ENCODE measurements around the gene RAB11FIP4.
"Not testable (repeated sequence)": the region's sequence is repeated elsewhere in the genome, so short reads cannot be mapped to it uniquely, and the experiment has no call there.

The RAB11FIP4 gene

GRCh38 chr17:31434727-31435050, 43.2 kb downstream of the RAB11FIP4 start:
- no peak for DNase-seq

- no peak for DNase-seq
These were observed 44.1 kb downstream of the RAB11FIP4 start for GRCh38 chr17:31435581-31435980.

GRCh38 chr17:31437720-31438400, 46.4 kb downstream of the RAB11FIP4 start:
- no peak for DNase-seq

GRCh38 chr17:31439716-31440115, 48.2 kb downstream of the RAB11FIP4 start:
- DNase-seq, result no peak

GRCh38 chr17:31442276-31442675, 50.8 kb downstream of the RAB11FIP4 start:
- no peak for DNase-seq

- not testable (repeated sequence) for DNase-seq
These were observed 51.4 kb downstream of the RAB11FIP4 start for GRCh38 chr17:31442856-31443255.

- DNase-seq, result no peak
These were observed 51.9 kb downstream of the RAB11FIP4 start for GRCh38 chr17:31443386-31443785.

GRCh38 chr17:31444026-31444425, 52.6 kb downstream of the RAB11FIP4 start:
- DNase-seq, result no peak

- no peak for DNase-seq
These were observed 54.9 kb downstream of the RAB11FIP4 start for GRCh38 chr17:31446195-31446967.

- DNase-seq, result no peak
These were observed 57.1 kb downstream of the RAB11FIP4 start for GRCh38 chr17:31448467-31449077.

- no peak for DNase-seq
These were observed 57.6 kb downstream of the RAB11FIP4 start for GRCh38 chr17:31449111-31449510.

GRCh38 chr17:31449746-31450145, 58.3 kb downstream of the RAB11FIP4 start:
- DNase-seq, result no peak

- no peak for DNase-seq
These were observed 60.6 kb downstream of the RAB11FIP4 start for GRCh38 chr17:31452101-31452500.

- DNase-seq, result no peak
These were observed 61.2 kb downstream of the RAB11FIP4 start for GRCh38 chr17:31452561-31453110.

- no peak for DNase-seq
These were observed 62.4 kb downstream of the RAB11FIP4 start for GRCh38 chr17:31453896-31454295.

GRCh38 chr17:31456814-31457213, 65.3 kb downstream of the RAB11FIP4 start:
- no peak for DNase-seq

GRCh38 chr17:31457391-31458234, 66.1 kb downstream of the RAB11FIP4 start:
- DNase-seq, result no peak

GRCh38 chr17:31458829-31459228, 67.4 kb downstream of the RAB11FIP4 start:
- DNase-seq, result no peak

- no peak for DNase-seq
These were observed 68.2 kb downstream of the RAB11FIP4 start for GRCh38 chr17:31459716-31460115.

- DNase-seq, result no peak
These were observed 68.8 kb downstream of the RAB11FIP4 start for GRCh38 chr17:31460226-31460721.

GRCh38 chr17:31461227-31461810, 69.8 kb downstream of the RAB11FIP4 start:
- DNase-seq, result no peak

- no peak for DNase-seq
These were observed 70.8 kb downstream of the RAB11FIP4 start for GRCh38 chr17:31462261-31462660.
